Thoracic aorta (tissue), 2 donors: Measurements from ENCODE around the gene LRRC15. TPM values are rescaled to one million over a fixed set of nuclear protein-coding genes. Genes with fewer than 3 reads are reported as not detected.

Source experiments
- ATAC-seq: fragments of 150-250 bp; one replicate; pipeline ENCODE4 v1.8.0; 2017; ENCODE audit warnings: low read depth; ENCODE audit not compliant: insufficient number of reproducible peaks, low FRiP score
- DNase-seq: peaks from one replicate; pipeline ENCODE4 v3.0.0-alpha.2; 2020; ENCODE audit warnings: low spot score
- H3K27ac ChIP-seq, 2 donors: fragments of 200-600 bp; sonication (generic); 1 replicate in 1 of 2; 2 replicates in 1 of 2; pipeline ENCODE4 v1.5.1; 2016; ENCODE audit warnings: mild to moderate bottlenecking in 2 of 2, moderate library complexity in 2 of 2
- H3K27me3 ChIP-seq: fragments of 200-600 bp; sonication (generic); replicated peaks from 2 replicates; pipeline ENCODE4 v1.6.0; 2016; ENCODE audit warnings: mild to moderate bottlenecking; ENCODE audit not compliant: insufficient read depth
- H3K36me3 ChIP-seq: fragments of 200-600 bp; sonication (generic); one replicate; pipeline ENCODE4 v1.5.1; 2016
- H3K4me1 ChIP-seq, 2 donors: fragments of 200-600 bp; sonication (generic); 1 replicate in 1 of 2; 2 replicates in 1 of 2; pipeline versions ENCODE4 v1.5.1 to v1.6.0; 2016; ENCODE audit warnings: low read depth in 2 of 2, mild to moderate bottlenecking in 1 of 2; ENCODE audit not compliant: control insufficient read depth in 1 of 2
- H3K4me3 ChIP-seq: fragments of 200-600 bp; sonication (generic); 2 replicates; pipeline ENCODE4 v1.5.1; 2016; ENCODE audit warnings: mild to moderate bottlenecking
- H3K9me3 ChIP-seq: fragments of 200-600 bp; sonication (generic); 2 replicates; pipeline ENCODE4 v1.5.1; 2016
- CTCF ChIP-seq: fragments of 200-600 bp; sonication (generic); IDR thresholded peaks from one replicate; pipeline ENCODE4 v1.5.1; 2019; ENCODE audit warnings: antibody characterized with exemption
- total RNA-seq, 2 donors: library from RNA; depleted of rRNA; stranded (reverse); fragments of >200 nt; gene quantifications; one replicate each; pipeline versions ENCODE4 v1.1.0 to v1.2.3, GENCODE V29; 2016

LRRC15 gene
- total RNA-seq, 2 donors from 2014 or later = 0.27 TPM; not detected in 1

DNA sequence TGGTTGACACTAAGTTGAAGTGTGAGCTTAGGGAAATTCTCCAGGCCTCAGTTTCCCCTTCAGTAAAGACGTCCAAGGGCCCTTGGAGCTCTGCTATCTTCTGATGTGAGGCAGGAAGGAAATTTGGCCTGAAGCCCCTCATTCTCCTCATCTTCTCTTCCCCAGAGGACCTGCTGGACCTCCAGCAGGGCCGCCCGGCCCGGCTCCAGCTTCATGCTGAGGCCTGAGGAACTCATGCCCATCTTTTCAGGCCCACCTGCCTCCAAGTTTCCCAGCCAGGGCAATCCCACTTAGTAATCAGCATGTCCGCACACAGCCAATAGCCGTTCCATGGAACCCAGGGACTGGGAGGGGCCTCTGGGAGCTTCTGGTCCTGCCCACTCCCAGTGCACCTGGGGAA lies 4.0 kb downstream of the LRRC15 start:
- ATAC-seq = no peak
- H3K4me1 ChIP-seq = no peaks in the 10 kb centered on the region

DNA sequence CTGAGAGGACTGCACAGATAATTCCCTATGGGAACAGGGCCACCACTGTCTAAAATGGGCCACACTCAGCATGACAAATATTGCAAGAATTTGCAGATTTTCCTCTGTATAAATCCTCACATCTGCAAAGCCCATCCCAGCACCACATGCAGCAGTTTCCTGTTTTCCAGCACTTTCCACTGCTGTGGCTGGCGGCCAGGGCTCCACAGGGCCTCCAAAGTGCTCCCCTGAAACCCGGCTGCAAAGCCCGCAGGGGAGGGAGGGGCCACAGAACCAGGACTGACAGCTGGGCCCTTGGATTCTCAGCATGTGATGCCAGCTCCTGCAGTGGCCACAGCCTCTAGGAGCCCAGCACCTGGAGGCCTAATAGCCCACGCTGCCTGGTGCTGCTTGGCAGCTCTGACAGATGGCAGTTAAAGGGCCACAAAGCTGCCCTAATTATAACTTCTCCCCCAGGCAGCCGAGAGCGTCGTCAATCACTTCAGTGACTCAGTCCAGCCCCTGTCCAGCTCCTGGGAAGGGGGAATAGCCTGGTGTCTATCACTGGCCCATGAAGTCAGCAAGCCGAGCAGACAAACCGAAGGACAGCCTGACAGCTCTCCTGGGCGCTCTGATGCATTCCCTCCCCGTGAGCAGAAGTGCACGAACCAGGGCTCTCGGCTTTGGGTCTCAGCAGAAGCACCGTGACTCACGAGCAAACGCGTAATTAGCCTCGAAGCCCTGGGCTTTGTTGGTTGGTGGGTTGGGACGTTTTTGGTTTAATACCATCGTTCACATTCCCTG lies 4.7 kb downstream of the LRRC15 start:
- ATAC-seq = no peak
- Histone ChIP-seq H3K27ac (no peak overlapping the region), H3K36me3 (no peaks in the 10 kb centered on the region), H3K4me3 (no peak overlapping the region), H3K9me3 (no peaks in the 10 kb centered on the region), H3K4me1 (no peaks in the 10 kb centered on the region), H3K27me3 (no peaks in the 10 kb centered on the region)
- no peak for TF ChIP-seq CTCF
- DNase-seq = no peak

More for the DNA sequence above, 4.0 kb downstream of the LRRC15 start:
- Histone ChIP-seq H3K36me3 (no peaks in the 10 kb centered on the region), H3K27me3 (no peaks in the 10 kb centered on the region), H3K27ac (no peak overlapping the region), H3K9me3 (no peaks in the 10 kb centered on the region), H3K4me3 (no peak overlapping the region)
- no peak for DNase-seq
- no peak for TF ChIP-seq CTCF

- no peak for DNase-seq
- Histone ChIP-seq H3K27me3 (no peaks in the 10 kb centered on the region), H3K36me3 (no peaks in the 10 kb centered on the region), H3K9me3 (no peaks in the 10 kb centered on the region), H3K4me1 (no peaks in the 10 kb centered on the region), H3K4me3 (no peak overlapping the region), H3K27ac (no peak overlapping the region)
- TF ChIP-seq CTCF = no peak
- no peak for ATAC-seq
Observed at GRCh38 chr3:194364314-194364651, 5.3 kb downstream of the LRRC15 start.

DNA sequence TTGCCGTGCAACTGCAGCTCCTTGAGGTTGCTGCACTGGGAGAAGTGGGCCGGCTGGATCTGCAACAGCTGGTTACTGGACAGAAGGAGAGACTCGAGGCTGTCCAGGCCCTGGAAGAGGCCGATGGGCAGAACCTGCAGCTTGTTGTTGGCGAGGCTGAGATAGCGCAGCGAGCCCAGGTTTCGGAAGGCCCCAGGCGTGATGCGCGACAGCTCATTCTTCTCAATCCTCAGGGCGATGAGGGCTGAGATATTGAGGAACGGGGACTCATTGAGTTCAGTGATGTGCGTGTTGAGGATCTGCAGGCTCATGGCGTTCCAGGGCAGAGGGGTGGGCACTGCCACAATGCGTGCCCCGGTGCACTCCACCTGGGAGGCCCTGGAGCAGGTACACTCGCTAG lies 9.0 kb downstream of the LRRC15 start:
- no peaks in the 10 kb centered on the region for H3K36me3 ChIP-seq
- no peak overlapping the region for H3K4me3 ChIP-seq
- H3K9me3 ChIP-seq = no peaks in the 10 kb centered on the region
- no peaks in the 10 kb centered on the region for H3K27me3 ChIP-seq
- no peaks in the 10 kb centered on the region for H3K4me1 ChIP-seq
- ATAC-seq (no peak), DNase-seq (no peak)
- H3K27ac ChIP-seq = no peak overlapping the region
- no peak for TF ChIP-seq CTCF

DNA sequence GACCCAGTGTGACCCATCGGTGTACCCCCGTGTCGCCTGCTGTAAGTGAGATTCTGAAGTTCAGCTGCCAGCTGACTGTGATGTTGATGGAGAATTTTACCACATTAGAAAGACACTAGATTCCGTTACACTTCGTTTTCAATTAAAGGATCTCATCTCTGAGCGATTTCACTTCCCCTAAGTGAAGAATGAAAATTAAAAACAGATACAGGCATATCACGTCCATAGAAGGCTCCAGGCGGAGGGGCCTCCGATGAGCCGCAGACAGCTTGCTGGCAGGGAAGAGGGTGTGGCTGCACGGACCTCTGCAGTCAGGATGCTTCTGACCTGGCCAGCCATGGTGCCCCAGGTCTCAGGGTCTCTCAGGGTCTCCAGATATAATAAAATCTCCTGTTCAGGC lies 11.9 kb downstream of the LRRC15 start:
- Histone ChIP-seq H3K36me3 (no peaks in the 10 kb centered on the region), H3K4me3 (no peak overlapping the region), H3K4me1 (no peaks in the 10 kb centered on the region), H3K27me3 (no peaks in the 10 kb centered on the region), H3K9me3 (no peaks in the 10 kb centered on the region), H3K27ac (no peak overlapping the region)
- ATAC-seq (no peak), DNase-seq (no peak)
- no peak for TF ChIP-seq CTCF
